ENCODE measurements around the gene EXOSC3.
A peak's percentile ranks its signal among the peaks of the same experiment; 100 is the strongest.

Gene EXOSC3

GRCh38 chr9:37740631-37741328 is 44.1 kb downstream of the EXOSC3 start:
- H3K36me3 ChIP-seq: peaks cover 73% of the 10 kb centered on the region
- no peak for TF ChIP-seq CTCF (IDR thresholded peaks at IDR 0.05; ENCODE audit: low read depth, low read length)
- no peaks in the 10 kb centered on the region for H3K9me3 ChIP-seq (ENCODE audit: severe bottlenecking)
- no peak overlapping the region for H3K27ac ChIP-seq
- H3K4me3 ChIP-seq (ENCODE audit: low read depth, low read length): no peak overlapping the region
- no peaks in the 10 kb centered on the region for H3K27me3 ChIP-seq (ENCODE audit: insufficient read depth, low read depth, severe bottlenecking)
- no peak for DNase-seq

- H3K4me3 ChIP-seq (ENCODE audit: low read depth, low read length): no peak overlapping the region
- H3K9me3 ChIP-seq (ENCODE audit: severe bottlenecking): no peaks in the 10 kb centered on the region
- DNase-seq: no peak
- no peaks in the 10 kb centered on the region for H3K27me3 ChIP-seq (ENCODE audit: insufficient read depth, low read depth, severe bottlenecking)
- peaks cover 79% of the 10 kb centered on the region for H3K36me3 ChIP-seq
- no peak for TF ChIP-seq CTCF (IDR thresholded peaks at IDR 0.05; ENCODE audit: low read depth, low read length)
- H3K27ac ChIP-seq: no peak overlapping the region
Observed at GRCh38 chr9:37740128-37740527, 44.7 kb downstream of the EXOSC3 start.

- DNase-seq: peak; percentile 79
- no peaks in the 10 kb centered on the region for H3K9me3 ChIP-seq (ENCODE audit: severe bottlenecking)
- H3K27ac ChIP-seq: peak overlapping the region; percentile 63
- H3K27me3 ChIP-seq (ENCODE audit: insufficient read depth, low read depth, severe bottlenecking): no peaks in the 10 kb centered on the region
- TF ChIP-seq CTCF (IDR thresholded peaks at IDR 0.05; ENCODE audit: low read depth, low read length): no peak
- no peak overlapping the region for H3K4me3 ChIP-seq (ENCODE audit: low read depth, low read length)
- H3K36me3 ChIP-seq: peaks cover 79% of the 10 kb centered on the region
Observed at GRCh38 chr9:37739222-37739621, 45.6 kb downstream of the EXOSC3 start.

- no peak for TF ChIP-seq CTCF (IDR thresholded peaks at IDR 0.05; ENCODE audit: low read depth, low read length)
- H3K9me3 ChIP-seq (ENCODE audit: severe bottlenecking): no peaks in the 10 kb centered on the region
- H3K4me3 ChIP-seq (ENCODE audit: low read depth, low read length): no peak overlapping the region
- peaks cover 70% of the 10 kb centered on the region for H3K36me3 ChIP-seq
- no peak for DNase-seq
- H3K27me3 ChIP-seq (ENCODE audit: insufficient read depth, low read depth, severe bottlenecking): no peaks in the 10 kb centered on the region
- peak overlapping the region; percentile 77 for H3K27ac ChIP-seq
Observed at GRCh38 chr9:37732952-37733351, 51.9 kb downstream of the EXOSC3 start.

GRCh38 chr9:37732086-37732741 is 52.6 kb downstream of the EXOSC3 start:
- Histone ChIP-seq H3K9me3 (ENCODE audit: severe bottlenecking) (no peaks in the 10 kb centered on the region), H3K36me3 (peaks cover 67% of the 10 kb centered on the region), H3K27me3 (ENCODE audit: insufficient read depth, low read depth, severe bottlenecking) (no peaks in the 10 kb centered on the region), H3K4me3 (ENCODE audit: low read depth, low read length) (no peak overlapping the region), H3K27ac (peak overlapping the region; percentile 77)
- TF ChIP-seq CTCF (IDR thresholded peaks at IDR 0.05; ENCODE audit: low read depth, low read length): no peak
- DNase-seq: peak; percentile 69

Data from WERI-Rb-1 (cell line).